Measurements from ENCODE around the gene CDCP2. TPM values are rescaled to one million over a fixed set of nuclear protein-coding genes. Genes with fewer than 3 reads are reported as not detected.
"Not testable (repeated sequence)": the region's sequence is repeated elsewhere in the genome, so short reads cannot be mapped to it uniquely, and the experiment has no call there.

CDCP2 gene
- total RNA-seq, 1 experiment from 2014 or later: not detected

DNA sequence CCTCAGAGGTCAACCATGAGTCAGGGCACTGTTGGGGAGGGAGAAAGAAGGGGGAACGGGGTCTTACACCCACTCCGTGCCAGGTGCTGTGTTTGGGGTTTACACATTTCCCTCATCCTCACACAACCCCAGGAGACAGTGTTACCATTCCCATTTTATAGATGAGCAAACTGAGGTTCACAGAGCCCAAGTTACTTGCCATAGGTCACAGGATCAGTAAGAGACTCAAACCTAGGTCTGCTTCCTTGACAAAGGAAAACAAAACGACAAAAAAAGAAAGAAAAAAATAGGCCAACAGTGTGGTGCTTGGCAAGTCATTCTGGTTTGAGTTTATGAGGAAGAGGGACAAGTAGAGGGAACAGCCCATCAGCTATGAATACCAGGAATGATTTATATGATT lies 16.3 kb upstream of the CDCP2 start:
- no peaks in the 10 kb centered on the region for H3K9me3 ChIP-seq (ENCODE audit: insufficient read depth, low read depth)
- BruUV-seq (replicated peaks): no TSS peak
- no peaks in the 10 kb centered on the region for H3K9me2 ChIP-seq (ENCODE audit: insufficient read depth)
- H4K20me1 ChIP-seq (ENCODE audit: insufficient read depth): no peaks in the 10 kb centered on the region
- H3F3A ChIP-seq (ENCODE audit: insufficient read depth, low read depth): no peaks in the 10 kb centered on the region
- TF ChIP-seq EZH2 (IDR thresholded peaks at IDR 0.05; ENCODE audit: low read depth): no peak
- TF ChIP-seq, protein P1, sequence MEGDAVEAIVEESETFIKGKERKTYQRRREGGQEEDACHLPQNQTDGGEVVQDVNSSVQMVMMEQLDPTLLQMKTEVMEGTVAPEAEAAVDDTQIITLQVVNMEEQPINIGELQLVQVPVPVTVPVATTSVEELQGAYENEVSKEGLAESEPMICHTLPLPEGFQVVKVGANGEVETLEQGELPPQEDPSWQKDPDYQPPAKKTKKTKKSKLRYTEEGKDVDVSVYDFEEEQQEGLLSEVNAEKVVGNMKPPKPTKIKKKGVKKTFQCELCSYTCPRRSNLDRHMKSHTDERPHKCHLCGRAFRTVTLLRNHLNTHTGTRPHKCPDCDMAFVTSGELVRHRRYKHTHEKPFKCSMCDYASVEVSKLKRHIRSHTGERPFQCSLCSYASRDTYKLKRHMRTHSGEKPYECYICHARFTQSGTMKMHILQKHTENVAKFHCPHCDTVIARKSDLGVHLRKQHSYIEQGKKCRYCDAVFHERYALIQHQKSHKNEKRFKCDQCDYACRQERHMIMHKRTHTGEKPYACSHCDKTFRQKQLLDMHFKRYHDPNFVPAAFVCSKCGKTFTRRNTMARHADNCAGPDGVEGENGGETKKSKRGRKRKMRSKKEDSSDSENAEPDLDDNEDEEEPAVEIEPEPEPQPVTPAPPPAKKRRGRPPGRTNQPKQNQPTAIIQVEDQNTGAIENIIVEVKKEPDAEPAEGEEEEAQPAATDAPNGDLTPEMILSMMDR (conservative IDR thresholded peaks at IDR 0.05): no peak
- no peak overlapping the region for H3K4me3 ChIP-seq
- no peak overlapping the region for H2AFZ ChIP-seq
- ChIA-PET CTCF (no interaction called here), POLR2A (ENCODE audit: unreplicated experiment) (no interaction called here)
- no peak overlapping the region for H3K4me2 ChIP-seq
- intact Hi-C loops (cut with micrococcal nuclease; ENCODE audit: unreplicated experiment): no loop called here
- no peak overlapping the region for H3K27ac ChIP-seq
- H3K27me3 ChIP-seq (ENCODE audit: insufficient read depth, low read depth): no peaks in the 10 kb centered on the region
- no peaks in the 10 kb centered on the region for H3K4me1 ChIP-seq (replicated peaks; ENCODE audit: insufficient read depth)
- no peak for DNase-seq
- H3K36me3 ChIP-seq (ENCODE audit: low read depth): no peaks in the 10 kb centered on the region
- no peaks in the 10 kb centered on the region for H3K79me2 ChIP-seq (ENCODE audit: low read depth)

DNA sequence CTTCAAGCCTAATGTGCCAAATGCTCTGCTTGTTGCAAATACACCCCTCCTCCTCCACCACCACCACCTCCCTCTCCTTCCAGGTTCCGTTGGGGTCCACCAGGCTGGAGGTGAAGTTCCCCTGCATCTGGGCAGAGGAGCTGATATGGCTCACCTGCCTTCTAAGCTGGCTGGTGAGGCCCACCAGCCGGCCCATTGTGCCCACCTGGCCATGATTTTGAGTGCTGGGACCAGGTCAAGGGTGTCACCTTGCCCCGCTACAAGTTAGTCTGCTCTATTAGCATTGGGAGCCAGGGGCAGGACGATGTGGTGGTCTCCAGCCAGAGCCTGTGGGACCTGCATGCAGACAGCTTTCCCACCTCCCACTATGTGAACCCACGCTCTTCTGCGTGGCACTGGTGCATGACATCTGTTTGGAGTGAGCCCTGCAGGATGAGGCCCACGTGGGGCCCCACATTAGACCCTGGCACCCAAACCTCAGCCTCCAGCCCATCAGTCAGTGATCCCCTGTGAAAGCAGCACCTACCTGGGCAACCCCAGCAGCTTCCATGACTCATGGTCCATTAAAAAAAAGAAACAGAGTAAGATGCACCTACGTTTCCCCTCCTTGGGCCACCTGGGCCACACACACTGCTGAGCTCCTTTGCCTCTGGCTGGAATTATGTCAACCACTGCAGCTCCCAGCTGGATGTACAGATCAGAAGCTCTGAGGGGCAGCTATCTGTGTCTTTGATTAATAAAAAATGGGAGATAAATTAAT lies 15.6 kb upstream of the CDCP2 start:
- POLR2A ChIA-PET (ENCODE audit: unreplicated experiment): no interaction called here
- Histone ChIP-seq H4K20me1 (ENCODE audit: insufficient read depth) (no peaks in the 10 kb centered on the region), H3F3A (ENCODE audit: insufficient read depth, low read depth) (no peaks in the 10 kb centered on the region), H3K36me3 (ENCODE audit: low read depth) (no peaks in the 10 kb centered on the region), H3K4me2 (no peak overlapping the region), H3K27me3 (ENCODE audit: insufficient read depth, low read depth) (no peaks in the 10 kb centered on the region), H3K9me2 (ENCODE audit: insufficient read depth) (no peaks in the 10 kb centered on the region), H3K27ac (no peak overlapping the region), H3K4me1 (replicated peaks; ENCODE audit: insufficient read depth) (no peaks in the 10 kb centered on the region), H3K9me3 (ENCODE audit: insufficient read depth, low read depth) (no peaks in the 10 kb centered on the region), H3K4me3 (no peak overlapping the region), H3K79me2 (ENCODE audit: low read depth) (no peaks in the 10 kb centered on the region), H2AFZ (no peak overlapping the region)
- DNase-seq: no peak
- no peak for TF ChIP-seq EZH2 (IDR thresholded peaks at IDR 0.05; ENCODE audit: low read depth)
- TF ChIP-seq, protein P1 (conservative IDR thresholded peaks at IDR 0.05): no peak
- CTCF ChIA-PET: interaction anchor here (0.7 kb wide), 1 partner anchor 853 kb away, joined by 4 read pairs; no protein-coding TSS in a partner anchor
- intact Hi-C loops (cut with micrococcal nuclease; ENCODE audit: unreplicated experiment): no loop called here
- BruUV-seq (replicated peaks): no TSS peak

DNA sequence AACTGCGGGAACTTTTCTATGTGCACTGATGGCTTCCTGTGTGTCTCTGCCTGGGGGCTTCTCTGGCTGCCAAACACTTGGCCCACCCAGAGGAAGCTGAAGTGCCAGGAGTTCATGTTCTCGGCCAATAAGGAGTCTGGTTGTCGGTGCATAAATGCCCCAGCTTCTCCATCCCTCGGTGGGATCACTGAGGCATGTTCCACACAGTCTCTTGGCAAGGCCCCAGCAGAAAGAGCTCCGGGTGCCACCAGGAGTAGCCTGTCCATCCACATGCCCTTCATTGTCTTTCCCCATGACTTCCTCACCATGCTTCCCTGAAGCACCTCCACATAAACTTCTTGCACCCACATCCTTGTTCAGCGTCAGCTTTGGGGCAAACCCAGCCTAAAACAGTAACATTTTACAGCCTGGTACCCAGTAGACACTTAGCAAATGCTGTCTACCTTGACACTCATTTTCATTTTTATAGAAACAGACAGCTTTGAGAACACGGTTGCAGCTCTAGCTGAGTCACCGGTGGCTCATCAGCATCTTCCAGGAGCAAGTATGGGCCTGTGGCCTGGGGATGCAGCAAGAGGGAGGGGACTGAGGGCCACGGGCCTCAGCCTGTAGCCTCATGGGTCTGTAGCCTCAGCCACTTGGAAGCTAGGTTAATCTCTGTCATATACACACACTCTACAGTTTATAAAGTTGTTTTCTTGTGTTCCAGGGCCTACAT lies 14.8 kb upstream of the CDCP2 start:
- Histone ChIP-seq H3K36me3 (ENCODE audit: low read depth) (no peaks in the 10 kb centered on the region), H3K4me3 (no peak overlapping the region), H3K27ac (no peak overlapping the region), H3K79me2 (ENCODE audit: low read depth) (no peaks in the 10 kb centered on the region), H3K27me3 (ENCODE audit: insufficient read depth, low read depth) (no peaks in the 10 kb centered on the region), H3F3A (ENCODE audit: insufficient read depth, low read depth) (no peaks in the 10 kb centered on the region), H4K20me1 (ENCODE audit: insufficient read depth) (no peaks in the 10 kb centered on the region), H3K9me2 (ENCODE audit: insufficient read depth) (no peaks in the 10 kb centered on the region), H2AFZ (no peak overlapping the region), H3K9me3 (ENCODE audit: insufficient read depth, low read depth) (no peaks in the 10 kb centered on the region), H3K4me1 (replicated peaks; ENCODE audit: insufficient read depth) (no peaks in the 10 kb centered on the region), H3K4me2 (no peak overlapping the region)
- ChIA-PET POLR2A (ENCODE audit: unreplicated experiment) (no interaction called here), CTCF (no interaction called here)
- DNase-seq: no peak
- intact Hi-C loops (cut with micrococcal nuclease; ENCODE audit: unreplicated experiment): no loop called here
- BruUV-seq (replicated peaks): no TSS peak
- TF ChIP-seq EZH2 (IDR thresholded peaks at IDR 0.05; ENCODE audit: low read depth): no peak
- TF ChIP-seq, protein P1 (conservative IDR thresholded peaks at IDR 0.05): no peak

DNA sequence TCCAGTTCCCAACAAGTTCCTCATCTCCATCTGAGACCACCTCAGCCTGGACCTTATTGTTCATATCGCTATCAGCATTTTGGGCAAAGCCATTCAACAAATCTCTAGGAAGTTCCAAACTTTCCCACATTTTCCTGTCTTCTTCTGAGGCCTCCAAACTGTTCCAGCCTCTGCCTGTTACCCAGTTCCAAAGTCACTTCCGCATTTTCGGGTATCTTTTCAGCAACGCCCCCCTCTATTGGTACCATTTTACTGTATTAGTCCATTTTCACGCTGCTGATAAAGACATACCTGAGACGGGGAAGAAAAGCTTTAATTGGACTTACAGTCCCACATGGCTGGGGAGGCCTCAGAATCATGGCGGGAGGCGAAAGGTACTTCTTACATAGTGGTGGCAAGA lies 13.6 kb upstream of the CDCP2 start:
- H2AFZ ChIP-seq; H3K36me3 ChIP-seq (ENCODE audit: low read depth); H3F3A ChIP-seq (ENCODE audit: insufficient read depth, low read depth); H4K20me1 ChIP-seq (ENCODE audit: insufficient read depth); BruUV-seq (replicated peaks); H3K4me2 ChIP-seq; DNase-seq; H3K27ac ChIP-seq; intact Hi-C loops (cut with micrococcal nuclease; ENCODE audit: unreplicated experiment); POLR2A ChIA-PET (ENCODE audit: unreplicated experiment); H3K9me2 ChIP-seq (ENCODE audit: insufficient read depth); H3K27me3 ChIP-seq (ENCODE audit: insufficient read depth, low read depth); H3K4me1 ChIP-seq (replicated peaks; ENCODE audit: insufficient read depth); H3K9me3 ChIP-seq (ENCODE audit: insufficient read depth, low read depth); CTCF ChIA-PET; H3K4me3 ChIP-seq; H3K79me2 ChIP-seq (ENCODE audit: low read depth): not testable (repeated sequence)

Data from PC-9 (cell line).